Measurements from ENCODE around the gene ARL2BP. TPM values are rescaled to one million over a fixed set of nuclear protein-coding genes. Genes with fewer than 3 reads are reported as not detected.
A peak's percentile ranks its signal among the peaks of the same experiment; 100 is the strongest.

Gene ARL2BP
- total RNA-seq, 2 donors from 2014 or later, result 54.7 to 64.0 TPM

GRCh38 chr16:57299009-57299718 is 54.1 kb downstream of the ARL2BP start:
- no peak for TF ChIP-seq CTCF (IDR thresholded peaks at IDR 0.05)
- no peaks in the 10 kb centered on the region for H3K36me3 ChIP-seq
- no peaks in the 10 kb centered on the region for H3K9me3 ChIP-seq
- H3K4me1 ChIP-seq (ENCODE audit: control insufficient read depth in 1 of 2, low read depth in 2 of 2), result peaks cover 2 to 22% of the 10 kb centered on the region in 2 donors
- no peaks in the 10 kb centered on the region for H3K27me3 ChIP-seq (replicated peaks; ENCODE audit: insufficient read depth)
- DNase-seq (ENCODE audit: low spot score) (peak; percentile 62), ATAC-seq (ENCODE audit: insufficient number of reproducible peaks, low FRiP score, low read depth) (peak; percentile 40)
- H3K27ac ChIP-seq, result peak overlapping the region; percentile 94 to 96
- peak overlapping the region; percentile 71 for H3K4me3 ChIP-seq

GRCh38 chr16:57299719-57300386 is 54.8 kb downstream of the ARL2BP start:
- ATAC-seq (ENCODE audit: insufficient number of reproducible peaks, low FRiP score, low read depth) (peak; percentile 66), DNase-seq (ENCODE audit: low spot score) (peak; percentile 62)
- TF ChIP-seq CTCF (IDR thresholded peaks at IDR 0.05), result peak; percentile 58
- Histone ChIP-seq H3K27me3 (replicated peaks; ENCODE audit: insufficient read depth) (no peaks in the 10 kb centered on the region), H3K9me3 (no peaks in the 10 kb centered on the region), H3K27ac (peak overlapping the region; percentile 94 to 96), H3K4me1 (ENCODE audit: control insufficient read depth in 1 of 2, low read depth in 2 of 2) (peaks cover 8 to 29% of the 10 kb centered on the region in 2 donors), H3K36me3 (no peaks in the 10 kb centered on the region), H3K4me3 (peak overlapping the region; percentile 71)

- H3K4me3 ChIP-seq, result peak overlapping the region; percentile 71
- ATAC-seq (ENCODE audit: insufficient number of reproducible peaks, low FRiP score, low read depth) (peak; percentile 64), DNase-seq (ENCODE audit: low spot score) (peak; percentile 99)
- no peaks in the 10 kb centered on the region for H3K27me3 ChIP-seq (replicated peaks; ENCODE audit: insufficient read depth)
- H3K36me3 ChIP-seq, result no peaks in the 10 kb centered on the region
- TF ChIP-seq CTCF (IDR thresholded peaks at IDR 0.05), result peak; percentile 89
- no peaks in the 10 kb centered on the region for H3K9me3 ChIP-seq
- H3K4me1 ChIP-seq (ENCODE audit: control insufficient read depth in 1 of 2, low read depth in 2 of 2), result peaks cover 9 to 34% of the 10 kb centered on the region in 2 donors
- H3K27ac ChIP-seq, result peak overlapping the region; percentile 94 to 96
Measured at GRCh38 chr16:57300387-57301125, 55.5 kb downstream of the ARL2BP start.

- ATAC-seq (ENCODE audit: insufficient number of reproducible peaks, low FRiP score, low read depth), result no peak
- no peaks in the 10 kb centered on the region for H3K27me3 ChIP-seq (replicated peaks; ENCODE audit: insufficient read depth)
- no peaks in the 10 kb centered on the region for H3K9me3 ChIP-seq
- H3K36me3 ChIP-seq, result no peaks in the 10 kb centered on the region
- TF ChIP-seq CTCF (IDR thresholded peaks at IDR 0.05), result no peak
- H3K4me3 ChIP-seq, result no peak overlapping the region
- H3K4me1 ChIP-seq (ENCODE audit: control insufficient read depth in 1 of 2, low read depth in 2 of 2), result peaks cover 9 to 41% of the 10 kb centered on the region in 2 donors
- DNase-seq (ENCODE audit: low spot score), result no peak
- H3K27ac ChIP-seq, result peak overlapping the region; percentile 22 to 35
Measured at GRCh38 chr16:57301126-57301817, 56.2 kb downstream of the ARL2BP start.

Other genes with a start within 250 kb of the ARL2BP start
- gene CPNE2, start 152.7 kb upstream of the ARL2BP start, total RNA-seq, result 10 to 100 TPM; 28.3 to 47.4 TPM
- 10 to 100 TPM; 39.1 to 64.8 TPM for gene PSME3IP1, start 59.2 kb upstream of the ARL2BP start, total RNA-seq
- gene RSPRY1, start 58.9 kb upstream of the ARL2BP start, total RNA-seq, result 10 to 100 TPM; 28.7 to 32.5 TPM
- 1 to 10 TPM; 3.1 to 8.6 TPM for gene PLLP, start 39.4 kb downstream of the ARL2BP start, total RNA-seq
- not detected for gene CCL22, start 113.5 kb downstream of the ARL2BP start, total RNA-seq
- 100 to 1,000 TPM; 106 to 117 TPM for gene CX3CL1, start 127.2 kb downstream of the ARL2BP start, total RNA-seq
- not detected for gene CCL17, start 159.5 kb downstream of the ARL2BP start, total RNA-seq
- 10 to 100 TPM; 18.1 to 25.0 TPM for gene CIAPIN1, start 202.1 kb downstream of the ARL2BP start, total RNA-seq
- 10 to 100 TPM; 29.5 to 33.5 TPM for gene COQ9, start 202.2 kb downstream of the ARL2BP start, total RNA-seq
- gene POLR2C, start 217.4 kb downstream of the ARL2BP start, total RNA-seq, result 100 to 1,000 TPM; 110 to 130 TPM
- gene DOK4, start 241.2 kb downstream of the ARL2BP start, total RNA-seq, result 10 to 100 TPM; 43.2 to 70.1 TPM